ENCODE measurements around the gene RNF168.
"Not testable (repeated sequence)": the region's sequence is repeated elsewhere in the genome, so short reads cannot be mapped to it uniquely, and the experiment has no call there.

Gene RNF168

GRCh38 chr3:196518966-196519717 lies 15.6 kb upstream of the RNF168 start:
- in situ Hi-C loops (cut with HindIII; ENCODE audit: low pct_ligation_motif_present, low pct_unique_long_range_greater_than_20kb, low sequenced_read_pairs), result no loop called here
- DNase-seq, result peak; percentile 39

GRCh38 chr3:196517919-196518318 lies 14.4 kb upstream of the RNF168 start:
- in situ Hi-C loops (cut with HindIII; ENCODE audit: low pct_ligation_motif_present, low pct_unique_long_range_greater_than_20kb, low sequenced_read_pairs), result no loop called here
- no peak for DNase-seq

GRCh38 chr3:196517162-196517800 lies 13.7 kb upstream of the RNF168 start:
- in situ Hi-C loops (cut with HindIII; ENCODE audit: low pct_ligation_motif_present, low pct_unique_long_range_greater_than_20kb, low sequenced_read_pairs), result no loop called here
- DNase-seq, result no peak

- DNase-seq, result no peak
- in situ Hi-C loops (cut with HindIII; ENCODE audit: low pct_ligation_motif_present, low pct_unique_long_range_greater_than_20kb, low sequenced_read_pairs), result no loop called here
Measured at GRCh38 chr3:196514913-196515621, 11.5 kb upstream of the RNF168 start, which contains the start of gene SMCO1. TSS of gene SMCO1 (minus strand) at chr3:196515346. CDS start at chr3:196515209, 137 bp downstream.

- in situ Hi-C loops (cut with HindIII; ENCODE audit: low pct_ligation_motif_present, low pct_unique_long_range_greater_than_20kb, low sequenced_read_pairs), result no loop called here
- no peak for DNase-seq
Measured at GRCh38 chr3:196514350-196514716, 10.8 kb upstream of the RNF168 start.

GRCh38 chr3:196513697-196514349 lies 10.3 kb upstream of the RNF168 start:
- DNase-seq, result no peak
- in situ Hi-C loops (cut with HindIII; ENCODE audit: low pct_ligation_motif_present, low pct_unique_long_range_greater_than_20kb, low sequenced_read_pairs), result no loop called here

- DNase-seq; in situ Hi-C loops (cut with HindIII; ENCODE audit: low pct_ligation_motif_present, low pct_unique_long_range_greater_than_20kb, low sequenced_read_pairs): not testable (repeated sequence)
Measured at GRCh38 chr3:196511646-196512425, 8.3 kb upstream of the RNF168 start.

- in situ Hi-C loops (cut with HindIII; ENCODE audit: low pct_ligation_motif_present, low pct_unique_long_range_greater_than_20kb, low sequenced_read_pairs); DNase-seq: not testable (repeated sequence)
Measured at GRCh38 chr3:196511108-196511507, 7.5 kb upstream of the RNF168 start.

- no peak for DNase-seq
- in situ Hi-C loops (cut with HindIII; ENCODE audit: low pct_ligation_motif_present, low pct_unique_long_range_greater_than_20kb, low sequenced_read_pairs), result no loop called here
Measured at GRCh38 chr3:196506687-196507086, 3.1 kb upstream of the RNF168 start.

GRCh38 chr3:196504556-196504955 lies 988 bp upstream of the RNF168 start:
- in situ Hi-C loops (cut with HindIII; ENCODE audit: low pct_ligation_motif_present, low pct_unique_long_range_greater_than_20kb, low sequenced_read_pairs), result no loop called here

GRCh38 chr3:196504077-196504398 lies 470 bp upstream of the RNF168 start:
- DNase-seq; in situ Hi-C loops (cut with HindIII; ENCODE audit: low pct_ligation_motif_present, low pct_unique_long_range_greater_than_20kb, low sequenced_read_pairs): not testable (repeated sequence)

More at GRCh38 chr3:196504556-196504955, 988 bp upstream of the RNF168 start:
- no peak for DNase-seq

GRCh38 chr3:196502775-196503195 lies 783 bp downstream of the RNF168 start:
- DNase-seq, result peak; percentile 86
- in situ Hi-C loops (cut with HindIII; ENCODE audit: low pct_ligation_motif_present, low pct_unique_long_range_greater_than_20kb, low sequenced_read_pairs), result no loop called here

- peak; percentile 33 for DNase-seq
- in situ Hi-C loops (cut with HindIII; ENCODE audit: low pct_ligation_motif_present, low pct_unique_long_range_greater_than_20kb, low sequenced_read_pairs), result no loop called here
Measured at GRCh38 chr3:196501316-196502044, 2.1 kb downstream of the RNF168 start.

- DNase-seq, result no peak
- in situ Hi-C loops (cut with HindIII; ENCODE audit: low pct_ligation_motif_present, low pct_unique_long_range_greater_than_20kb, low sequenced_read_pairs), result no loop called here
Measured at GRCh38 chr3:196499807-196500524, 3.6 kb downstream of the RNF168 start.

- in situ Hi-C loops (cut with HindIII; ENCODE audit: low pct_ligation_motif_present, low pct_unique_long_range_greater_than_20kb, low sequenced_read_pairs), result no loop called here
- peak; percentile 46 for DNase-seq
Measured at GRCh38 chr3:196499061-196499460, 4.5 kb downstream of the RNF168 start.

- DNase-seq, result no peak
- in situ Hi-C loops (cut with HindIII; ENCODE audit: low pct_ligation_motif_present, low pct_unique_long_range_greater_than_20kb, low sequenced_read_pairs), result no loop called here
Measured at GRCh38 chr3:196498297-196498696, 5.3 kb downstream of the RNF168 start.

GRCh38 chr3:196496183-196496582 lies 7.4 kb downstream of the RNF168 start:
- no peak for DNase-seq
- in situ Hi-C loops (cut with HindIII; ENCODE audit: low pct_ligation_motif_present, low pct_unique_long_range_greater_than_20kb, low sequenced_read_pairs), result no loop called here

Data from ACHN (cell line).